ENCODE data around the gene FGD4. TPM values are rescaled to one million over a fixed set of nuclear protein-coding genes. Genes with fewer than 3 reads are reported as not detected.

FGD4 gene
- total RNA-seq, 1 experiment from 2014 or later: 37.4 TPM

DNA sequence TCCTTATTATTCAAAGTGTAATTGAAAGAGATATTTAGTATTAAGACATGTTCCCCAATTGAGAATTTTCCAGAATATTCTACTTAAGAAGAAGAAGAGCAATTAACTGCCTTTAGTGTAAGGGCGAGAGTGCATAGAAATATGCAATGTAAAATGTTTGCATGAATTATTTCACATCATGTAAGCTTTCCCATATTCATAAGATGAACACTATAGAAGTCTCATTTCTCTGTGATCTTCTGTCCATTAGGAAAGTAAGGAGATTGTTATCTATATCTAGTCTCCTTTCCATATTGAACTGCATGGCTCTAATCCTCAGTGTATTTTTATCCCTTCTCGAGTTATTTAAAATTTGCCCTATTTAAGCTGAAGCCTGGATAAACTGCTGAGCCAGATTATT lies 17.1 kb upstream of the FGD4 start:
- intact Hi-C loops (cut with micrococcal nuclease; ENCODE audit: unreplicated experiment): no loop called here
- no peaks in the 10 kb centered on the region for H3K4me1 Mint-ChIP-seq (ENCODE audit: low read depth, unreplicated experiment)
- no peak overlapping the region for H3K27ac Mint-ChIP-seq (ENCODE audit: unreplicated experiment)
- BruUV-seq (replicated peaks): no TSS peak
- no peak for DNase-seq
- H3K4me3 Mint-ChIP-seq (ENCODE audit: low read depth, unreplicated experiment): no peak overlapping the region
- no peaks in the 10 kb centered on the region for H3K27me3 Mint-ChIP-seq (ENCODE audit: unreplicated experiment)
- CTCF ChIA-PET: no interaction called here
- no peaks in the 10 kb centered on the region for H3K9me3 Mint-ChIP-seq (ENCODE audit: low read depth, unreplicated experiment)
- TF ChIP-seq CTCF (IDR thresholded peaks at IDR 0.05; ENCODE audit: unreplicated experiment): no peak
- no peaks in the 10 kb centered on the region for H3K36me3 Mint-ChIP-seq (ENCODE audit: insufficient read depth, unreplicated experiment)

DNA sequence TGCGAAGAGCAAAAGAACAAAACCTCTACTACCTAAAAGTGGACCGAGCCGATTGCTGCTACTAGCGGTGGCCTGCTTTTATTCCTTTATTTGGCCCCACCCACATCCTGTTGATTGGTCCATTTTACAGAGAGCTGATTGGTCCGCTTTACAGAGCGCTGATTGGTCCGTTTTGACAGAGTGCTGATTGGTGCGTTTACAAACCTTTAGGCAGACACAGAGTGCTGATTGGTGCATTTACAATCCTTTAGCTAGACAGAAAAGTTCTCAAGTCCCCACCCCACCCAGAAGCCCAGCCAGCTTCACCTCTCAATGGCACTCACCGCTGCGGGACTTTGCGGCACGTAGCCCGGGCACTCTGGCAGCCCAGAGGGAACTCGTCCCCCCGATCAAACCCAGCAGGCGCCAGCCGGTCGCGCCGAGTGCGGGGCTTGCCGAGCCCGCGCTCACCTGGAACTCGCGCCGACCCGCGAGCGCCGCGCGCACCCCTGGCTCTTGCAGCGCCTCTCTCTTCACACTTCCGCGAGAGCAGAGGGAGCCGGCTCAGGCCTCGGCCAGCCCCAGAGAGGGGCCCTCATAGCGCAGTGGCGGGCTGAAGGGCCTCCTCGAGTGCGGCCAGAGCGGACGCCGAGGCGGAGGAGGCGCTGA lies 8.7 kb upstream of the FGD4 start:
- no peak for TF ChIP-seq CTCF (IDR thresholded peaks at IDR 0.05; ENCODE audit: unreplicated experiment)
- H3K4me1 Mint-ChIP-seq (ENCODE audit: low read depth, unreplicated experiment): peaks cover 8% of the 10 kb centered on the region
- H3K4me3 Mint-ChIP-seq (ENCODE audit: low read depth, unreplicated experiment): peak overlapping the region; percentile 77
- BruUV-seq (replicated peaks): no TSS peak
- peaks cover 17% of the 10 kb centered on the region for H3K36me3 Mint-ChIP-seq (ENCODE audit: insufficient read depth, unreplicated experiment)
- DNase-seq: peak; percentile 60
- CTCF ChIA-PET: interaction anchor here (0.6 kb wide), 1 partner anchor 267 kb away, joined by 3 read pairs; no protein-coding TSS in a partner anchor
- H3K9me3 Mint-ChIP-seq (ENCODE audit: low read depth, unreplicated experiment): no peaks in the 10 kb centered on the region
- no peaks in the 10 kb centered on the region for H3K27me3 Mint-ChIP-seq (ENCODE audit: unreplicated experiment)
- H3K27ac Mint-ChIP-seq (ENCODE audit: unreplicated experiment): peak overlapping the region; percentile 40
- intact Hi-C loops (cut with micrococcal nuclease; ENCODE audit: unreplicated experiment): no loop called here

- TF ChIP-seq CTCF (IDR thresholded peaks at IDR 0.05; ENCODE audit: unreplicated experiment): no peak
- Mint-ChIP-seq H3K9me3 (ENCODE audit: low read depth, unreplicated experiment) (no peaks in the 10 kb centered on the region), H3K36me3 (ENCODE audit: insufficient read depth, unreplicated experiment) (peaks cover 23% of the 10 kb centered on the region), H3K4me3 (ENCODE audit: low read depth, unreplicated experiment) (no peak overlapping the region), H3K27ac (ENCODE audit: unreplicated experiment) (no peak overlapping the region), H3K4me1 (ENCODE audit: low read depth, unreplicated experiment) (peaks cover 8% of the 10 kb centered on the region), H3K27me3 (ENCODE audit: unreplicated experiment) (no peaks in the 10 kb centered on the region)
- CTCF ChIA-PET: interaction anchor here (0.6 kb wide), 1 partner anchor 360 kb away, joined by 5 read pairs; no protein-coding TSS in a partner anchor
- BruUV-seq (replicated peaks): no TSS peak
- no peak for DNase-seq
- intact Hi-C loops (cut with micrococcal nuclease; ENCODE audit: unreplicated experiment): no loop called here
Observed at GRCh38 chr12:32395026-32395425, 4.3 kb upstream of the FGD4 start.

GRCh38 chr12:32397696-32398095 lies 1.7 kb upstream of the FGD4 start:
- H3K36me3 Mint-ChIP-seq (ENCODE audit: insufficient read depth, unreplicated experiment): peaks cover 36% of the 10 kb centered on the region
- no peak overlapping the region for H3K4me3 Mint-ChIP-seq (ENCODE audit: low read depth, unreplicated experiment)
- TF ChIP-seq CTCF (IDR thresholded peaks at IDR 0.05; ENCODE audit: unreplicated experiment): no peak
- no peak overlapping the region for H3K27ac Mint-ChIP-seq (ENCODE audit: unreplicated experiment)
- no TSS peak for BruUV-seq (replicated peaks)
- H3K9me3 Mint-ChIP-seq (ENCODE audit: low read depth, unreplicated experiment): no peaks in the 10 kb centered on the region
- peaks cover under 1% of the 10 kb centered on the region for H3K4me1 Mint-ChIP-seq (ENCODE audit: low read depth, unreplicated experiment)
- intact Hi-C loops (cut with micrococcal nuclease; ENCODE audit: unreplicated experiment): no loop called here
- no peak for DNase-seq
- H3K27me3 Mint-ChIP-seq (ENCODE audit: unreplicated experiment): no peaks in the 10 kb centered on the region
- CTCF ChIA-PET: interaction anchor here (1.0 kb wide), 1 partner anchor 11 kb away, joined by 3 read pairs; no protein-coding TSS in a partner anchor
